ENCODE results near the gene STAC. TPM values are rescaled to one million over a fixed set of nuclear protein-coding genes. Genes with fewer than 3 reads are reported as not detected.

The STAC gene
- total RNA-seq, 4 donors from 2014 or later = 3.1 to 7.6 (median 5.5) TPM

DNA sequence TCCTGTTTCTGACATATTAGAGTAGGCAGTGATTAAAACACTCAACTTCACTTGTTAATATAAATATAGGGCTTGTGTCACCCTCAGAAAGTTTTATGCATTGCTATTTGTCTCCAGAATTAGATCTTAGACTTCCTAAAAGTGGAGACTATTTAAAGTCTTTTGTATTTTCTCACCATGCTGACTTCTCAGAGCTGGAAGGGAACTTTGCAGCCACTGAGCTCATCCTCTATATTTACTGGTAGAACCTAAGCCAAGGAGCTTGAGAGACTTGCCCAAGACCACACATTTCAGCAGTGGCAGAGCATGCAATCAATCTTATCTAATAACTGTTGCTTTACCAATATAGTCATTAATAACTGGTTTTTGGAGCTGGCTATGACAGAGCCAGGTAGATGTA is 53.2 kb downstream of the STAC start:
- TF ChIP-seq, protein P1, sequence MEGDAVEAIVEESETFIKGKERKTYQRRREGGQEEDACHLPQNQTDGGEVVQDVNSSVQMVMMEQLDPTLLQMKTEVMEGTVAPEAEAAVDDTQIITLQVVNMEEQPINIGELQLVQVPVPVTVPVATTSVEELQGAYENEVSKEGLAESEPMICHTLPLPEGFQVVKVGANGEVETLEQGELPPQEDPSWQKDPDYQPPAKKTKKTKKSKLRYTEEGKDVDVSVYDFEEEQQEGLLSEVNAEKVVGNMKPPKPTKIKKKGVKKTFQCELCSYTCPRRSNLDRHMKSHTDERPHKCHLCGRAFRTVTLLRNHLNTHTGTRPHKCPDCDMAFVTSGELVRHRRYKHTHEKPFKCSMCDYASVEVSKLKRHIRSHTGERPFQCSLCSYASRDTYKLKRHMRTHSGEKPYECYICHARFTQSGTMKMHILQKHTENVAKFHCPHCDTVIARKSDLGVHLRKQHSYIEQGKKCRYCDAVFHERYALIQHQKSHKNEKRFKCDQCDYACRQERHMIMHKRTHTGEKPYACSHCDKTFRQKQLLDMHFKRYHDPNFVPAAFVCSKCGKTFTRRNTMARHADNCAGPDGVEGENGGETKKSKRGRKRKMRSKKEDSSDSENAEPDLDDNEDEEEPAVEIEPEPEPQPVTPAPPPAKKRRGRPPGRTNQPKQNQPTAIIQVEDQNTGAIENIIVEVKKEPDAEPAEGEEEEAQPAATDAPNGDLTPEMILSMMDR (IDR thresholded peaks at IDR 0.05; ENCODE audit: low read depth) = no peak

DNA sequence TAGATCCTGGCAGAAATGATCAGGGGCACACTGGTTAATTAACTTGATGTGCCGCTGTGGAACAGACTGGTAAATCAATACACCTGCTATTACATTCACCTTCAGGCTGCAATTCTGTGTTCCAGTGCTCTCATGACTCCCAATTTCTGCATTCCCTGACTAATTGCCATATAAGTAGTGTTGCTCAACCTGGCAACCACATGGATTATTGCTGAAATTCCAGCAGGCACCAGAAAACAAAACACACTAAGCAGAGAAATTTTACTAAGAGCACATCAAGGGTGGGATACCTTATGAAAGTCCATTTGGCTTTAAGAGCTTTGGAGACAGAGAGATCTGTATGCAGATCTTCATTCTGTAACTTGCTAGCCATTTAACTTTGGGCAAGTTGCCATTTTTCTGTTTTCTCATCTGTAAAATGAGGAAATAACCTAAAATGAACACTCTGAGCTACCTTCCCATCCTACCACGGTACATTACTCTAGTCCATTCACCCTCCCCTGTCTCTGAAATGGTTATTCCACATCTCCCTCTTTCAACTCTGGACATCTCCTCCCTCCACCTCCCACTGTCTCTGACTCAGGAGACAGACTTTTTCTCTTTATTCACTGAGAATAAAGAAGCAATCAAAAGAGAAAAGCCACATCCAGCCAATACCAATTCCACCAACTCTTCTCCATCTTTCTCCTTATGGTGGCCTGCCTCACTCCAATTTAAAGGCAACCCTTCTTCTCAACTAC is 54.6 kb downstream of the STAC start:
- TF ChIP-seq, protein P1 (IDR thresholded peaks at IDR 0.05; ENCODE audit: low read depth) = no peak

DNA sequence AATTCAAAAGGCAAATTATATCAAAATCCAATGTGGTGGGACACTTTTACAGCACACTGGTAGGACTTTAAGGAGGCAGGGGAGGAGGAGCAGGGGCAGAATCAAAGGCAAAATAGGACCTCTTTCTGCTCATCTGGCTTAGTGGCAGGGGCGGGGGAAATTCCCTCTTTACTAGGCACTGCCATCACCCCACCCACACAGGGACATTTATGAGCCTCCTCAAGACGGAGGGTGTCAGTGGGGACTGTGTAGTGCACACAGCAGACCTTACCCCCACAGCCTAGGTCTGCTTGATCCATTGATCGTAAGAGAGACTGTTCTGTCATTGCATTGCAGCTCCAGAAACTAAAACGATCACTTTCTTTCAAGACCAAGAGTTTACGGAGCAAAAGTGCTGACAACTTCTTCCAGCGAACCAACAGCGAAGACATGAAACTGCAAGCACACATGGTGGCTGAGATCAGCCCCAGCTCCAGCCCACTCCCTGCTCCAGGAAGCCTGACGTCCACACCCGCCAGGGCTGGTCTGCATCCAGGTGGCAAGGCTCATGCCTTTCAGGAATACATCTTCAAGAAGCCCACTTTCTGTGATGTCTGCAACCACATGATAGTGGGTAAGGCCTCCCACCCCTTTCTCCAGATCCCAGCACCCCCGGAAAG is 62.9 kb downstream of the STAC start:
- TF ChIP-seq, protein P1 (IDR thresholded peaks at IDR 0.05; ENCODE audit: low read depth) = no peak

DNA sequence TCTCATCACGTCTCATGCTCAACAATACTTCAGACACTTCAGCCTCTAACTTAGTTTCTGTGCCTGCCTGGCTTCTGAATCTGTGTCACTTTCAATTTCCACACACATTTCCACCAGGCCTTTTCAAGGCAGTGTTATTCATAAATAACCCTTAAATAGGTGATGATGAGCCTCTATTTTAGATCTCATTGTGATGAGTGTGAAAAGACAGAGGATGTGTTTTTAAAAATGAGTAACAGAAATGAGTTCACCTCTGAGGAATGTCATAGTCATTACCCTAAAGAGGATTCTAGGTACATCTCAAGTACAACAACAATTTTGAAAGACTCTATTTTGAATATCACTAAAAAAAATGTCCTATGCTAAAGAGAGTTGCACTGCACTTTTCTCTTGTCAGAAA is 64.6 kb downstream of the STAC start:
- TF ChIP-seq, protein P1 (IDR thresholded peaks at IDR 0.05; ENCODE audit: low read depth) = no peak

DNA sequence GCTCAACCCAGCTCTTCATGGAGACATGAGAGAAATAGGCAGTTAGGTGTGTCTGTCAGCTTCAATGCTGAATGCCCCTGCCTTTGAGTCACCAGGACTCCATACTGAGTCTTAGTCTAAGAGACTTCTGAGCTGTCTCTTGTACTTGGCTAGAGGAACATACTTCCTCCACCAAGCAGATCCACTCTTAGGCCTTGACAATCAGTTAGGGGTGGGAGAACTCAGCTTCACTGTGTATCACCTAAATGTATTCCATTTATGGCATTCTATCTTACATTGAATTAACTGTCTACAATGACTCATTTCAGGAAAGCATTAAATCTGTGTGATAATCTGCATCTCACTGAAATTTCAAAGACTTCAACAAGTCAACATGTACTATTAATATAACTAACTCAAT is 66.0 kb downstream of the STAC start:
- TF ChIP-seq, protein P1 (IDR thresholded peaks at IDR 0.05; ENCODE audit: low read depth) = no peak

DNA sequence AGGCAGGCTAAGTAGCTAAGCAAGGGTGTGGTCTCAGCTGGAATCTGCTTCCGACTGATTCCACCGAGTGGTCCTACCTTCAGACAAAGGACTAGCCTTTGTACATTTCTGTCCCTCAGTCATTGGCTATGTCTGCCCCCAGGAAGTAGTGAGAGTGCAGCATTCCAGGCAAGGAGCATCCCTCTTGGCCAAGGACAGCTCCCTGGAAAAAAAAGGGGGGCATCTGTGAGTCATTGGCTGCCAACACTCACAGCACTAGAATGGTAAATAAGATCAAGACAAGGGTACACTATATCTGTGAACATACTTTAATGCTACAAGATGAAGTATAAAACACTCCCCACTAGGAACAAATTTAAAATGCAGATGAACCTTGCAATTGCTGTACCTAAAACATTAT is 66.8 kb downstream of the STAC start:
- TF ChIP-seq, protein P1 (IDR thresholded peaks at IDR 0.05; ENCODE audit: low read depth) = no peak

DNA sequence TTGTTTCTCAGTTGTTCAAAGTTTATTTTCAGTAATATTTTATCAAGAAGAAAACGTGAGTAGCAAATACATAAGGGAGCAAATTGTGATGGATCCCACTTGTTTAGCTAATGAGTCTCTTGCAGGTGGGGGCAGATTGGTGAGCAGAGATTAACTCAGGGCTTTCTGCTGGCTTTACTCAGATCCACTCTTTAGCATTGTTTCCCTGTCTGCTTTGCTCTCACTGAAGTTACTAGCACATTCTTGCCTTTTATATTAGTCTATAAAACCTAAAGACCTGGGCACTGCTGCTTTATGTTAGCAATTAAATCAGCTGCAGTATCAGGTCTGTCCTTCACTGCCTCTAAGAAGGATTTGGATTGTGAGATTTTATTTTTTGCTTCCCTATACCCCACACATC is 71.5 kb downstream of the STAC start:
- TF ChIP-seq, protein P1 (IDR thresholded peaks at IDR 0.05; ENCODE audit: low read depth) = no peak
